ENCODE results near the gene GPD1.

DNA sequence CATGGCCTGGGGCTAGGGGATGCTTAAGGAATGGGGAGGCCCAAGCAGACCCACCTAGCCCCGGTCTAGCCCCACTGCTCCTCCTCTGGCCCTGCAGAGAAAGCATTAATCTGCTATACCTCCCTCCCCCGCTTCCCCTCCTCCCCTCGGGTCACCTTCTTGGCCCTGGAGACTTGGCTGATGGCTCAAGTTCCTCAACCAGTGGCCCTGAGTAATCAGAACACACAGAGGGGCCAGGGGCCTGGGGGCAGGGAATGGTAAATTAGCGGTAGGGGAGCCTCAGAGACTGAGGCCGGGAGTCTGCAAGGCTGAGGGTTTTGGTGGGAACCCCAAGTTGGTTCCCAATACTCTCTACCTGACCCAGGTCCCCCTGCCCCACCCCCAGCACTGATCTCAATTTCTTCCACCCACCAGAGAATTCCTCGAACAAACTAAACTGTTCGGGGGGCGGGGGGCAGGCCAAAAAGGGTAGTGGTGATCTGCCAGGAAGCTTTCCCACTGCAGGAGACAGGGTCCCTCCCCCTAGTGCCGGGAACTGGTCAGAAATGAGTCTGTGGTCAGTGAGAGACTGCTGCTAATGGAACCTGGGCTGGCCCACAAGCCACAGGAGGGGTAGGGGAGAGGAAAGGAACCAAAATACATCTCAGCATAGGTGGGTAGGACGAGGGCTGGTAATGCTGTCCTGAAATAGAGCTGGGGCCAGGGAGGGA is 31.5 kb upstream of the GPD1 start:
- TF ChIP-seq POLR2A (IDR thresholded peaks at IDR 0.05): no peak
- TF ChIP-seq, protein P1, sequence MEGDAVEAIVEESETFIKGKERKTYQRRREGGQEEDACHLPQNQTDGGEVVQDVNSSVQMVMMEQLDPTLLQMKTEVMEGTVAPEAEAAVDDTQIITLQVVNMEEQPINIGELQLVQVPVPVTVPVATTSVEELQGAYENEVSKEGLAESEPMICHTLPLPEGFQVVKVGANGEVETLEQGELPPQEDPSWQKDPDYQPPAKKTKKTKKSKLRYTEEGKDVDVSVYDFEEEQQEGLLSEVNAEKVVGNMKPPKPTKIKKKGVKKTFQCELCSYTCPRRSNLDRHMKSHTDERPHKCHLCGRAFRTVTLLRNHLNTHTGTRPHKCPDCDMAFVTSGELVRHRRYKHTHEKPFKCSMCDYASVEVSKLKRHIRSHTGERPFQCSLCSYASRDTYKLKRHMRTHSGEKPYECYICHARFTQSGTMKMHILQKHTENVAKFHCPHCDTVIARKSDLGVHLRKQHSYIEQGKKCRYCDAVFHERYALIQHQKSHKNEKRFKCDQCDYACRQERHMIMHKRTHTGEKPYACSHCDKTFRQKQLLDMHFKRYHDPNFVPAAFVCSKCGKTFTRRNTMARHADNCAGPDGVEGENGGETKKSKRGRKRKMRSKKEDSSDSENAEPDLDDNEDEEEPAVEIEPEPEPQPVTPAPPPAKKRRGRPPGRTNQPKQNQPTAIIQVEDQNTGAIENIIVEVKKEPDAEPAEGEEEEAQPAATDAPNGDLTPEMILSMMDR (IDR thresholded peaks at IDR 0.05): no peak
